SK-N-SH (cell line): ENCODE results near the gene PDPK1. TPM values are rescaled to one million over a fixed set of nuclear protein-coding genes. Genes with fewer than 3 reads are reported as not detected.
"Not testable (repeated sequence)": the region's sequence is repeated elsewhere in the genome, so short reads cannot be mapped to it uniquely, and the experiment has no call there.

Experiments
- CTCF ChIA-PET: fragments of 300-600, 350-600 bp; formaldehyde crosslinking; extraction: SDS; loops from one replicate; lab custom pipeline; 2021; lab: Yijun Ruan, JAX
- POLR2A ChIA-PET: fragments of 350-600 bp; sonication (Branson Sonifier 250); formaldehyde crosslinking; extraction: SDS; loops from one replicate; lab custom pipeline; 2020; ENCODE audit warnings: antibody characterized with exemption, inconsistent platforms; lab: Yijun Ruan, JAX
- DNase-seq: peaks from one replicate; pipeline ENCODE4 v3.0.0; 2012
- H2AFZ ChIP-seq: fragments of 200-600 bp; sonication (generic); 2 replicates; pipeline ENCODE4 v1.8.1; 2016; ENCODE audit warnings: antibody characterized with exemption, mild to moderate bottlenecking, low read depth
- H3F3A ChIP-seq: fragments of 200-600 bp; sonication (generic); replicated peaks from 2 replicates; pipeline ENCODE3; 2016; ENCODE audit warnings: antibody characterized with exemption, mild to moderate bottlenecking; ENCODE audit not compliant: insufficient read depth
- H3K27ac ChIP-seq, 2 experiments: fragments of 200-500 bp in 1 of 2; fragments of 200-600 bp in 1 of 2; sonication (Bioruptor generic) in 1 of 2; sonication (generic), shearing (Covaris generic) in 1 of 2; 2 replicates each; pipeline versions ENCODE4 v1.5.1 to v1.6.1; 2014 to 2016; ENCODE audit warnings: low read depth in 2 of 2, inconsistent platforms in 1 of 2, low read length in 1 of 2, mild to moderate bottlenecking in 1 of 2, mixed read lengths in 1 of 2
- H3K27me3 ChIP-seq: fragments of 200-600 bp; sonication (generic), shearing (Covaris generic); 2 replicates; pipeline ENCODE4 v1.6.1; 2016; ENCODE audit warnings: mixed run types; ENCODE audit not compliant: insufficient read depth
- H3K36me3 ChIP-seq, 2 experiments: fragments of 200-500 bp in 1 of 2; fragments of 200-600 bp in 1 of 2; sonication (Bioruptor generic) in 1 of 2; sonication (generic) in 1 of 2; replicated peaks in 1 of 2; 2 replicates each; pipeline versions ENCODE3 to v1.5.1; 2014 to 2016; ENCODE audit warnings: low read length in 1 of 2, mild to moderate bottlenecking in 1 of 2; ENCODE audit not compliant: insufficient read depth in 2 of 2, control insufficient read depth in 1 of 2
- H3K4me1 ChIP-seq, 2 experiments: fragments of 200-500 bp in 1 of 2; fragments of 200-600 bp in 1 of 2; sonication (Bioruptor generic) in 1 of 2; sonication (generic), shearing (Covaris generic) in 1 of 2; 2 replicates each; pipeline versions ENCODE4 v1.5.1 to v1.6.1; 2014 to 2016; ENCODE audit warnings: low read depth in 1 of 2, low read length in 1 of 2, mixed run types in 1 of 2; ENCODE audit not compliant: insufficient read depth in 2 of 2, control insufficient read depth in 1 of 2
- H3K4me2 ChIP-seq: fragments of 200-600 bp; sonication (generic), shearing (Covaris generic); 2 replicates; pipeline ENCODE4 v1.6.1; 2017; ENCODE audit warnings: mixed run types
- H3K4me3 ChIP-seq, 2 experiments: fragments of 200-500 bp in 1 of 2; fragments of 200-600 bp in 1 of 2; sonication (Bioruptor generic) in 1 of 2; sonication (generic), shearing (Covaris generic) in 1 of 2; 2 replicates each; pipeline versions ENCODE4 v1.5.1 to v1.8.1; 2014 to 2016; ENCODE audit warnings: low read depth in 2 of 2, inconsistent platforms in 1 of 2, low read length in 1 of 2, mild to moderate bottlenecking in 1 of 2, mixed read lengths in 1 of 2, moderate library complexity in 1 of 2
- H3K79me2 ChIP-seq: fragments of 200-600 bp; sonication (generic); 2 replicates; pipeline ENCODE4 v1.8.1; 2017; ENCODE audit warnings: mild to moderate bottlenecking; ENCODE audit not compliant: insufficient read depth
- H3K9ac ChIP-seq: fragments of 200-600 bp; sonication (generic); 2 replicates; pipeline ENCODE4 v1.6.1; 2017; ENCODE audit warnings: mixed run types
- H3K9me2 ChIP-seq: fragments of 200-600 bp; sonication (generic); 2 replicates; pipeline ENCODE4 v1.6.1; 2017; ENCODE audit warnings: mixed run types
- H3K9me3 ChIP-seq: fragments of 200-600 bp; sonication (generic); 2 replicates; pipeline ENCODE4 v1.6.1; 2017; ENCODE audit warnings: mixed run types, mild to moderate bottlenecking, moderate library complexity
- H4K20me1 ChIP-seq: fragments of 200-600 bp; sonication (generic); 2 replicates; pipeline ENCODE4 v1.6.1; 2017; ENCODE audit warnings: mild to moderate bottlenecking, mixed run types; ENCODE audit not compliant: insufficient read depth
- RAD21 ChIP-seq: IDR thresholded peaks from 2 replicates; pipeline ENCODE4 v1.6.1; 2012; ENCODE audit warnings: mild to moderate bottlenecking, low read length
- WGBS: methylation state at CpG from one replicate; pipeline ENCODE4 v1.1.6; 2017; ENCODE audit warnings: low lambda C conversion rate; 5-methylcytosine and 5-hydroxymethylcytosine counted together
- polyA plus RNA-seq, 3 experiments: library from polyadenylated mRNA; depleted of rRNA; stranded (reverse); fragments of >200 nt; gene quantifications; 2 replicates each; pipeline ENCODE4 v1.2.3, GENCODE V29; 2012

Gene PDPK1
- polyA plus RNA-seq, 1 of the 3 experiments (the other 2 are of a cell fraction) = 22.0 TPM

DNA sequence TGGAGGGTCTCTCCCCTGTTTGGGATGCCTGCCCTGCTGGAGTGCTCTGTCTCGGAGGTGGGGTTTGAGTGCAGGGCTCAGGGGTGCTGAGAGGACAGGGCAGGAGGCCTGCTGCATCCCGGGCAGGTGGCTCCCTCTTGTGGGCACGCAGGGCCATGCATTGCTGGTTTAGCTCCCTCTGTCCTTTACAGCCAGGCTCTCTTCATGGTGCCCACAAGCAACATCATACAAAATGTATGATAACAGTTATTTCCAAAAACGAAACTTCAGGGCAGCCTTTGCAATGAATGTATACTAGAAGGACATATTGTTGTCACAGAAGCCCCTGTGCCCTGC is 22.9 kb downstream of the PDPK1 start:
- H3K9ac ChIP-seq, H3K4me3 ChIP-seq, H3K4me2 ChIP-seq, H4K20me1 ChIP-seq, H3K9me2 ChIP-seq, H3K27me3 ChIP-seq, H3K36me3 ChIP-seq, CTCF ChIA-PET, H3K79me2 ChIP-seq, DNase-seq, H3K9me3 ChIP-seq, H3K27ac ChIP-seq, H2AFZ ChIP-seq, H3K4me1 ChIP-seq, POLR2A ChIA-PET, H3F3A ChIP-seq: not testable (repeated sequence)
- WGBS = 0% methylated on average over 2 of the region's 4 CpGs
- TF ChIP-seq RAD21 = peak; percentile 14; the same call in 1 of the 2 replicates

DNA sequence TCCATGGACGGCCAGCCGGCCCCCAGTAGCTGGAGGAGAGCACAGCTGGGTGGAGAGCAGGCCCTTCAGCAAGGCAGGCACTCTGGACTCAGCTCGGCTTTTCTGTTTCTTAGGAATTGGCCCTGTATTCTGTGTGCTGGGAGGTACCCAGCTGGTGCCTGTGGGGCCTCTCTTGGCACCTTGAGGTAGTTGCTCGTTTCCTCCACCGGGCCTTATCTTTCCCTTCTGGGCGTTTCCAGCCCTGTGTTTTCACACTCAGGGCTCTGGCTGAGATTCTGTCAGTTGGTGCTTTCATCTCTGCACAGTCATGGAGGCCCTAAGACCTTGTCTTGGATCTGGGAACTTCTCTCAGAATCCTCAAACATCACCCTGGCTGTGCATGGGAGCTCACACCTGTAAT is 29.7 kb downstream of the PDPK1 start:
- WGBS = no CpG with 5 or more reads among the region's 6 CpGs
- not testable (repeated sequence) for H3F3A ChIP-seq

DNA sequence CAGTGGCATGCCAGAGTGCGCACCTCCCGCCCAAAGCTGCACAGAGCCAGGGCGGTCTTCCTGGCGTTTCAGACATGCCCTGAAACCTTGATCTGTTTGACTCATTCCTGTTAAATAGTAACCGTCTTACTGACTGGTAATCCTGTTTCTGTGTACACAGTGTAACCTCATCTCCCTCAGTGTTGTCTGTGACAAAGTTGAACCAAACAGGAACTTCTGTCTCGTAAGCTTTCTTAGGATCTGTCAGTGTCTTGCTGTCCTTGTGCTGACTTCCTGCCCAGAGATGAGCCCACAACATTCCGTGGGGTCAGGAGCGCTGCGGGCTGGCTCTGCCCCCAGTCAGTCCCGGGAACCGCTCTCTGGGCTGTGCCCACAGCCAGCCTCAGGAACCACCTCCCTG is 30.8 kb downstream of the PDPK1 start:
- WGBS = no CpG with 5 or more reads among the region's 11 CpGs
- H3K9me3 ChIP-seq, H3K4me2 ChIP-seq, DNase-seq, H3K79me2 ChIP-seq, H3K9me2 ChIP-seq, H3K27me3 ChIP-seq, H3F3A ChIP-seq, H3K27ac ChIP-seq, POLR2A ChIA-PET, H3K9ac ChIP-seq, H4K20me1 ChIP-seq, H3K4me1 ChIP-seq, H3K4me3 ChIP-seq, H3K36me3 ChIP-seq, CTCF ChIA-PET, H2AFZ ChIP-seq: not testable (repeated sequence)

More for the DNA sequence above, 29.7 kb downstream of the PDPK1 start:
- H3K36me3 ChIP-seq, H3K4me2 ChIP-seq, H3K9me2 ChIP-seq, H3K27ac ChIP-seq, H3K27me3 ChIP-seq, H3K9me3 ChIP-seq, H3K4me1 ChIP-seq, DNase-seq, H3K4me3 ChIP-seq, H3K79me2 ChIP-seq, H4K20me1 ChIP-seq, POLR2A ChIA-PET, H2AFZ ChIP-seq, CTCF ChIA-PET, H3K9ac ChIP-seq: not testable (repeated sequence)

DNA sequence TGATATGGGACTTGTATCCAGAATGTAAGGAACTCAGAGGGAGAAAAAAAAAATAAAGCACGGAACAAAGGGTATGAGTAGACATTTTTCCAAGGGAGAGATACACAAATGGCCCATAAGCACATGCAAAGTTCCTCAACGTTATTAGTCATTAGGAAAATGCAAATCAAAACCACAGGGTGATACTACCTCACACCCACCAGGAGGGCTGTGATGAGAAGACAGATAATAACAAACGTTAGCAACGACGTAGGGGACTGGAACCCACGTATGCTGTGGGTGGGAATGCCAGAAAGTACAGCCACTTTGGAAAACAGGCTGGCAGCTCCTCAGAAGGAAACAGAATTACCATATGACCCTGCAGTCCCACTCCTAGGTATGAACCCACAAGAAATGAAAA is 34.9 kb downstream of the PDPK1 start:
- CTCF ChIA-PET, DNase-seq, H3F3A ChIP-seq, H3K4me3 ChIP-seq, H3K79me2 ChIP-seq, H3K36me3 ChIP-seq, H3K9me2 ChIP-seq, H3K9ac ChIP-seq, H3K9me3 ChIP-seq, H3K27ac ChIP-seq, H4K20me1 ChIP-seq, H3K4me1 ChIP-seq, H3K4me2 ChIP-seq, H3K27me3 ChIP-seq, H2AFZ ChIP-seq, POLR2A ChIA-PET: not testable (repeated sequence)
- WGBS = no CpG with 5 or more reads among the region's 6 CpGs

DNA sequence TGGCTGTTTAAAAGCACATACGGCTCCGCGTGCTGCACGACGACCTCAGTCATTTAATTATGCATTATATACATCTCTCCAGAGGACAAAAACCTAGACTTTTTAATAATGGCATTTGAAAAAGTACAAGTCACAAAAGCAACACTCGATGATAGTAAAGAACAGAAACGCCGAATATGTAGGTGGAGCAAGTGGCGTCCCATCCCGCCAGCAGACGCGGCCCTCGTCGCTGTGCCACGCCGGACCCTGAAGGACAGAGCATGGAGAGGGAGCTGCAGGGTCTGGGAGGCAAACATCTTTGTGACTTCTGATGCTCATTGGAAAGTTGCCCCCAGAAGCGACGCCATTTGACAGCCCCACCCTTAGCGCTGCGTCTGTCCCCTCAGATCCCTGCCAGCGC is 38.0 kb downstream of the PDPK1 start:
- H3K27me3 ChIP-seq, H3F3A ChIP-seq, DNase-seq, H3K4me1 ChIP-seq, H4K20me1 ChIP-seq, H3K9me3 ChIP-seq, H3K36me3 ChIP-seq, H3K79me2 ChIP-seq, H3K27ac ChIP-seq, POLR2A ChIA-PET, H3K4me2 ChIP-seq, CTCF ChIA-PET, H3K4me3 ChIP-seq, H3K9me2 ChIP-seq, H2AFZ ChIP-seq, H3K9ac ChIP-seq: not testable (repeated sequence)
- 95% methylated on average over 17 of the region's 21 CpGs for WGBS

DNA sequence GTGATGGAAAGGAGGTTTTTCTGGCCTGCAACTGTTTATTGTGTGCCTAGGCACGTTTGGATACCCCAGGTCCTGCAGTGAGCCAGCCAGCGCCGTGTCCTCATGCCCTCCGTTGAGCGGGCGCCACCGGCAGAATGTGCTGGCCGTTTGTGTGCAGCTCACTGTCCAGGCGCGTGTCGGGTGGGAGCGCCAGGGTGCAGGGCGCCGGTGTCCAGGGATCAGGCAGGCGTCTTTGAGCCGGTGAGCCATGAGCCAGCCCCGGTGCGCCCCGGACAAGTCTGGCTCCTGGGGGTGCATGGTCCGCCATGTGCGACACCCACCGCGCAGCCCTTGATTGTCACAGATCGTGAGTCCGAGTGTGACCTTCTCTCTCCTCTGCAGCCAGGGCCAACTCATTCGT is 39.2 kb downstream of the PDPK1 start:
- H2AFZ ChIP-seq, POLR2A ChIA-PET, H4K20me1 ChIP-seq, H3K36me3 ChIP-seq, H3K9ac ChIP-seq, H3K4me3 ChIP-seq, H3K9me2 ChIP-seq, H3K4me2 ChIP-seq, H3K4me1 ChIP-seq, H3K79me2 ChIP-seq, H3F3A ChIP-seq, DNase-seq, CTCF ChIA-PET, H3K27ac ChIP-seq, H3K9me3 ChIP-seq, H3K27me3 ChIP-seq: not testable (repeated sequence)
- 96% methylated on average over 19 of the region's 26 CpGs for WGBS

DNA sequence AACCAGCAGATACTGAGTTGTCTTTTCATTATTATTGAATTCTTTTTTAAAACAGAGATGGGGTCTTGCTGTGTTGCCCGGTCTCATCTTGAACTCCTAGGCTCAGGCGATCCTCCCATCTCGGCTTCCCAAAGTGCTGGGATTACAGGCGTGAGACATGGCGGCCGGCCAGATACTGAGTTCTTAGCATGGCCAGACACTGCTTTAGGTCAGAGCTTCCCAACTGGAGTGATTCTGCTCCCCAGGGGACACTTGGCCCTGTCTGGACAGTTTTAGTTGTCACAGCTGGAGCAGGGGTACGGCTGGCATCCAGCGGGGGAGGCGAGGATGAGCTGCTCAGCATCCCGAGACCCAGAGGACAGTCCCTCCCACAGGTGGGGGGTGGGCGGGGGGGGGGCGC is 41.1 kb downstream of the PDPK1 start:
- H3F3A ChIP-seq, H3K27ac ChIP-seq, H3K4me2 ChIP-seq, H3K9me2 ChIP-seq, H4K20me1 ChIP-seq, H3K9me3 ChIP-seq, H3K27me3 ChIP-seq, H3K4me3 ChIP-seq, POLR2A ChIA-PET, H3K4me1 ChIP-seq, H2AFZ ChIP-seq, H3K9ac ChIP-seq, CTCF ChIA-PET, H3K79me2 ChIP-seq, DNase-seq, H3K36me3 ChIP-seq: not testable (repeated sequence)
- 88% methylated on average over 6 of the region's 12 CpGs for WGBS
